Natural killer cell (primary cell): ENCODE data around the gene ZFAND3. TPM values are rescaled to one million over a fixed set of nuclear protein-coding genes. Genes with fewer than 3 reads are reported as not detected.

ENCODE experiments used
- ATAC-seq, 3 donors: fragments of 150-1000 bp in 2 of 3; fragments of 200-7000 bp in 1 of 3; cut with Tn5 transposase; 1 replicate in 1 of 3; 2 replicates in 2 of 3; pipeline ENCODE4 v1.10.0; 2021; ENCODE audit warnings: mild to moderate bottlenecking in 2 of 3, moderate library complexity in 2 of 3
- DNase-seq, 2 donors: peaks; one replicate each; pipeline versions ENCODE4 v3.0.0 to v3.0.0-alpha.2; 2013 to 2021; ENCODE audit warnings: mixed read lengths in 1 of 2
- H3K27ac ChIP-seq: one replicate; pipeline ENCODE4 v1.5.1; 2013; ENCODE audit warnings: mild to moderate bottlenecking, low read length
- H3K27me3 ChIP-seq: one replicate; pipeline ENCODE4 v1.6.1; 2013; ENCODE audit warnings: low read length; ENCODE audit not compliant: control insufficient read depth, insufficient read depth
- H3K36me3 ChIP-seq: one replicate; pipeline ENCODE4 v1.6.1; 2013; ENCODE audit warnings: low read length; ENCODE audit not compliant: control insufficient read depth, insufficient read depth
- H3K4me1 ChIP-seq: one replicate; pipeline ENCODE4 v1.6.1; 2013; ENCODE audit warnings: low read length; ENCODE audit not compliant: control insufficient read depth, insufficient read depth
- H3K4me3 ChIP-seq: one replicate; pipeline ENCODE4 v1.5.1; 2013; ENCODE audit warnings: low read length
- H3K9me3 ChIP-seq: one replicate; pipeline ENCODE4 v1.6.1; 2013; ENCODE audit warnings: low read length; ENCODE audit not compliant: control insufficient read depth, insufficient read depth
- H3K27ac Mint-ChIP-seq, 2 donors: one replicate each; pipeline ENCODE4 v1.8.0; 2022; ENCODE audit warnings: mild to moderate bottlenecking in 2 of 2, mixed read lengths in 2 of 2, moderate library complexity in 1 of 2
- H3K27me3 Mint-ChIP-seq, 2 donors: one replicate each; pipeline ENCODE4 v1.8.0; 2022; ENCODE audit warnings: low read depth in 2 of 2, mixed read lengths in 2 of 2
- H3K36me3 Mint-ChIP-seq: one replicate; pipeline ENCODE4 v1.8.0; 2022; ENCODE audit warnings: mixed read lengths
- H3K4me1 Mint-ChIP-seq, 2 donors: one replicate each; pipeline ENCODE4 v1.8.0; 2022; ENCODE audit warnings: mixed read lengths in 2 of 2
- H3K4me3 Mint-ChIP-seq: one replicate; pipeline ENCODE4 v1.8.0; 2022; ENCODE audit warnings: mild to moderate bottlenecking, moderate library complexity, mixed read lengths
- H3K9me3 Mint-ChIP-seq, 2 donors: one replicate each; pipeline ENCODE4 v1.8.0; 2022; ENCODE audit warnings: mixed read lengths in 2 of 2
- CTCF ChIP-seq: fragments of 200-600 bp; IDR thresholded peaks from one replicate; pipeline ENCODE4 v1.8.0; 2022; ENCODE audit warnings: antibody characterized with exemption
- WGBS: methylation state at CpG from one replicate; pipeline ENCODE4 v1.1.7; 2013; ENCODE audit warnings: missing lambda C conversion rate; ENCODE audit not compliant: insufficient coverage; 5-methylcytosine and 5-hydroxymethylcytosine counted together
- intact Hi-C: fragments of 100-400 bp; cut with micrococcal nuclease; formaldehyde crosslinking; loops from one replicate; pipeline ENCODE4 v1.14.2; 2022
- total RNA-seq, 4 donors: library from RNA; stranded (reverse); fragments of 120-200 nt in 1 of 4; gene quantifications; one replicate each; pipeline versions ENCODE4 v1.2.3 to v1.2.4, GENCODE V29; 2013 to 2022

The ZFAND3 gene
- total RNA-seq, 3 donors from 2014 or later (not counting 1 experiment from before 2014, with no cell fraction given), result 87.7 to 97.4 (median 90.1) TPM

GRCh38 chr6:38113825-38114576, 294.5 kb downstream of the ZFAND3 start:
- Mint-ChIP-seq H3K4me1 (peaks cover 66 to 67% of the 10 kb centered on the region in 2 donors), H3K27ac (peak overlapping the region; percentile 18 to 41), H3K36me3 (no peaks in the 10 kb centered on the region), H3K4me3 (no peak overlapping the region), H3K9me3 (no peaks in the 10 kb centered on the region), H3K27me3 (no peaks in the 10 kb centered on the region)
- H3K4me3 ChIP-seq, result no peak overlapping the region
- H3K27ac ChIP-seq, result no peak overlapping the region
- WGBS, result 94% methylated on average over 3 of the region's 4 CpGs
- TF ChIP-seq CTCF, result no peak
- H3K36me3 ChIP-seq, result peaks cover 15% of the 10 kb centered on the region
- DNase-seq (no peak), ATAC-seq (no peak)
- H3K27me3 ChIP-seq, result no peaks in the 10 kb centered on the region
- intact Hi-C loops, result no loop called here
- H3K4me1 ChIP-seq, result no peaks in the 10 kb centered on the region
- no peaks in the 10 kb centered on the region for H3K9me3 ChIP-seq

GRCh38 chr6:38114976-38115625, 295.6 kb downstream of the ZFAND3 start:
- peak overlapping the region; percentile 21 to 41 for H3K27ac Mint-ChIP-seq
- intact Hi-C loops, result no loop called here

GRCh38 chr6:38115626-38116008, 296.1 kb downstream of the ZFAND3 start:
- Mint-ChIP-seq H3K27ac (peak overlapping the region in 1 of 2 donors; percentile 21), H3K9me3 (no peaks in the 10 kb centered on the region), H3K36me3 (no peaks in the 10 kb centered on the region), H3K4me1 (peaks cover 52 to 63% of the 10 kb centered on the region in 2 donors), H3K27me3 (no peaks in the 10 kb centered on the region), H3K4me3 (no peak overlapping the region)
- intact Hi-C loops, result no loop called here
- Histone ChIP-seq H3K36me3 (peaks cover 17% of the 10 kb centered on the region), H3K27ac (no peak overlapping the region), H3K27me3 (no peaks in the 10 kb centered on the region), H3K4me1 (no peaks in the 10 kb centered on the region), H3K4me3 (no peak overlapping the region), H3K9me3 (no peaks in the 10 kb centered on the region)
- no peak for TF ChIP-seq CTCF
- DNase-seq, result no peak
- ATAC-seq, result no peak
- WGBS, result 94% methylated on average over 3 of the region's 3 CpGs

More at GRCh38 chr6:38114976-38115625, 295.6 kb downstream of the ZFAND3 start:
- no peaks in the 10 kb centered on the region for H3K9me3 Mint-ChIP-seq
- H3K4me1 Mint-ChIP-seq, result peaks cover 57 to 66% of the 10 kb centered on the region in 2 donors
- ATAC-seq, result no peak
- peaks cover 17% of the 10 kb centered on the region for H3K36me3 ChIP-seq
- no peaks in the 10 kb centered on the region for H3K27me3 Mint-ChIP-seq
- no peaks in the 10 kb centered on the region for H3K36me3 Mint-ChIP-seq
- H3K9me3 ChIP-seq, result no peaks in the 10 kb centered on the region
- DNase-seq, result no peak
- H3K27me3 ChIP-seq, result no peaks in the 10 kb centered on the region
- no peak overlapping the region for H3K4me3 Mint-ChIP-seq
- no peak overlapping the region for H3K27ac ChIP-seq
- no peak for TF ChIP-seq CTCF
- H3K4me3 ChIP-seq, result no peak overlapping the region
- no peaks in the 10 kb centered on the region for H3K4me1 ChIP-seq
- WGBS, result 100% methylated on average over 2 of the region's 2 CpGs
